ENCODE data around the gene ANKRD10. TPM values are rescaled to one million over a fixed set of nuclear protein-coding genes. Genes with fewer than 3 reads are reported as not detected.

ANKRD10 gene
- polyA plus RNA-seq, 4 donors: 213 to 276 (median 225) TPM

DNA sequence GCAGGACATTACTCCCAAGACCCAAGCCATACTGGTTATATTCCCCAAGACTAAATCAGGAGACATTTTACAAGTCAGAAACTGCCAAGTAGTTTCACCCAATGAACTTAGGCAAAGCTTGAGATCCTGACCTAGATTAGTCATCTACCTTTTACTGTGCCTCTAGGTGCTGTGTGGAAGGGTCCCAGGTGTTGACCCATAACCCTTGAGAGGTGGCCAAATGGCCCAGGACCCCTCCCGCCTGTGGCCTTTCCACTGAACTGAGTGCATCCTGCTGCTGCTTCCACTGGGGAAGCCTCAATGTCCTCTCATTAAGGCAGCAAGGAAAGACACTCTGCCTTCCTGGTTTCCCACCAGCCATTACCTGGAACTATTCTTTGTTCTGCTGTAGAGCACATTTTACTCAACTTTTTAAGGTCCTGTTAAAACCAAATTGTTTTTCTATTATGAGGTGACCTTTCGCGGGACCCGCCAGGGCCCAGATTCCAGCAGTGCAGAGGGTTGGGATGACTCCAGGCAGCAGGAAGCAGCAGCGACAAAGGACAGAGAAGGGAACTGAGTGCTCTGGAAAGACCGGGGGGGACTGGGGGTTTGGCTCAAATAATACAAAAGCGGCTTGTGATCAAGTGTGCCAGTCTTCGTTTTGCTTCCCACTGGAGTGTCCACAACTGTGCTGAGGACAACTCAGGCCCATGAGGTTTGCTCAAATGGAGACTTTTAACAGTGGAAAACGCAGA, 27.1 kb downstream of the ANKRD10 start:
- DNase-seq (ENCODE audit: low read depth in 4 of 4, low spot score in 3 of 4): no peak

DNA sequence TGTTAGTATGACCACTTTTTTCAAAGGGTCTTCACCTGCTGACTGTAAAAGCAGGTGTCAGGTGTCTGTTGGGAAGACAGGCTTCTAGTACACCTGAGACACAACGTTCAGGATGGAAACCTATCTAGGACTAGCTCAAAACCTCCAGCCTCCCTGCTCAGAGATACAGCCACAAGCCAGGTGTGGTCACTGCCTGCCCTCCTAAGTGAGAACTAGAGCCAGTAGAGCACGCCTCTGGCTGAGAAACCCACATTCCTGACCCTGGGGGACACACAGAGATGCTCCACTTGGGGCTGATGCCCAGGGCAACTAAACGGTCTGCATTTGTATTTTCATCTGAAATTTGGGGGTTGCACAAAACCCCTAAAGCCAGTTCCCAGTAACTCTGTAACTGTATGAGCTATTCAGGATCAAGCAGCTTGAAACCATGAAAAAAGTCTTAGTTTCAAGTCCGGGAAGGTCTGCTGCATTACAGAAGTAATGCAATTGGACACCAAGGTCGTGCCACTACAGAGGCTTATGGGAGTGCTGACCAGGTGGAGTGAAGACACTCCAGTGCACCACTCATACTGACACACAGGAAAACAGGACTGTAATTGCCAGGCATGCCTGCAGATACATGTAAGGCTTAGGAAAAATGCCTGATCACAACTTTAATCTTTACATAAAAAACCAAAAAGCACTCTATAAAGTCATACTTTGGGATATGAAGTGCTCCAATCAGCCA, 27.8 kb downstream of the ANKRD10 start:
- no peak for DNase-seq (ENCODE audit: low read depth in 4 of 4, low spot score in 3 of 4)

DNA sequence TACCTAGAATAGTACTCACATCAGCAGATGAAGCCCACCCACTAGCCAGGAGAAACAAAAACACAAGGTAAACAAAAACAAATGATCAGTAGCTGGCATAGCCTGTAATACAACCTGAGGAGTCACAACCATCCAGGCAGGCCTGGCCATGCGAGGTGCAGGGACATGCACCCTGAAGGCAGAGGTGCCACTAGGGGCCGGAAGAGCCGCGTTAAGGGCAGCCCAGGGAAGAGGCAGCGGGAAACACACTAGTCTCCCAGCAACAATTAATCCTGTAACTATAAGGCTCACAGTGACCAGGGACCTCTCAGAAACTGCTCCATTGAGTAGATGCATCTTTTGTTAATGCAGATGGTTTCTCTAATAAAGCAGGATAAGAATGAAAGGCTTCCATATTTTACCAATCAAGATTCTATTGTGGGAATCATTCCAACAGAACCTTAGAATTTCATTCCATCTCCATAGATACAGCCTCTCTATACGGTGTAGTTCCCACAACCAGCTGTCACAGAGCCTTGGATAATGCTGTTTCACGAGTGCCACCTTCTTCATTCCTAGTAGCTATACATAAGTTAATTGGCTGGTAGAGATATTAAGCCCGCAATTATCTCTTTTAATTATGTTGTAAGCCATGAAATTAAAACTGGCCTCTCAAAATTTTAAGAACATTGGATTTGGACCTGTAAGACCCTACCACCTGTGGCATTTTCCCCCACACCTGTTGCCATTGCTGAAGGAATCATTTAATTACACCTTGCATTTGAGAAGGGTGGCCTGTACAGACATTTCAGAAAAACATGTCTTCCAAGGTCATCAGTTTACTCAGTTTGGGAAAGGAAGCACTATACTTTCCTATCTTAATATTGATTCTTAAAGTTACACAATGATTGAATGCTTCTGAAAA, 28.7 kb downstream of the ANKRD10 start:
- no peak for DNase-seq (ENCODE audit: low read depth in 4 of 4, low spot score in 3 of 4)

DNA sequence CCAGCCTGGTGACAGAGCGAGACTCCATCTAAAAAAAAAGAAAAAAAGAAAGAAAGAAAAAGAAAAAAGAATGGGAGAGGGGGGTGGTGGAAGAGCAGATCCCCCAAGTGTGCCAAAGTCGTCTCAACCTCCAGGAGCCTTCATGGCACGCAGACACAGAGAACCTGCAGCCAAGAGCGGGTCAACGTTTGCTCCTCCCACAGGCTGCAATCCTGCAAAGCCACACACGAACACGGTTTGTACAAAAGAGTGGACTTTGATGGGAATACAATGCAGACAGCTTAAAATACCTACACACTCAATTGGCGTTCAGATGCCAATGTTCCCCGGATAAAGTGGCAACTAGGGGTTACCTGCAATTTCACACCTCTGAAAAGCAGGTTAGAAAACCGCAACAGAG, 29.4 kb downstream of the ANKRD10 start:
- no peak for DNase-seq (ENCODE audit: low read depth in 4 of 4, low spot score in 3 of 4)

DNA sequence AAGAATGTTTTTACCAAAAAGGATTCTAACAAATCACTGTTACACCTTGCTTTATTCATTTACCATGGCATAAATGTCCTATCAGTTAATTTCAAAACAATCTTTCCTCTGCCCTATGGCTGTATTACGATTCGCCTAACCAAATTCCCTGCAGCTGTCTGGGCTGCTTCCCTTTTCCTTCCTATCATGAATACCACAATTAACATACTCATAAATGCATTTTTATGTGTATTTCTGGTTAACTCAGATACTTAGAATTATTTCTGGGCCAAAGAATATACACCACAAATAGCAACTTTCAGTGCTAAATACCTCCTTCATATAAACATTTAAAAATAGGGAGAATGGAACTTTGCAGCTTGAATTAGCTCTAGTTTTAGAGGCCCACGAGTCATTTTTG, 30.4 kb downstream of the ANKRD10 start:
- DNase-seq (ENCODE audit: low read depth in 4 of 4, low spot score in 3 of 4): no peak

DNA sequence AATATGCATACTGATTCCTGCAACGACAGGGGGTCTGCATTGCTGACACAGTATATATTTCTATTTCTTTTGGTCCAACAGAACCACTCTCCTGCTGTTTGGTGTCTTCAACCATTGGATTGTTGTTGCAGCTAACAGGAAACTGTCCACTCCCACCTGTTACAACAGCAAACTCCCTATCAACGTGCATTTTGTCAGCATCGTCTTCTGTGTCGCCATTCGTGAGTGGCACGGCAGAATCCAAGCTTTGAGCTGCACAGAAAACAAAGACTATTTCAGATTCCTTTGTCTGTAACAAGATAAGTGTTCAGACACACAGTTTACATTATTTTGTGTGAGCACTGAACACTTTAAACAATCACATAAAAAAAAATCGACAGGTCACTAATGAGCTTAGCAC, 31.3 kb downstream of the ANKRD10 start:
- DNase-seq (ENCODE audit: low read depth in 4 of 4, low spot score in 3 of 4): no peak

DNA sequence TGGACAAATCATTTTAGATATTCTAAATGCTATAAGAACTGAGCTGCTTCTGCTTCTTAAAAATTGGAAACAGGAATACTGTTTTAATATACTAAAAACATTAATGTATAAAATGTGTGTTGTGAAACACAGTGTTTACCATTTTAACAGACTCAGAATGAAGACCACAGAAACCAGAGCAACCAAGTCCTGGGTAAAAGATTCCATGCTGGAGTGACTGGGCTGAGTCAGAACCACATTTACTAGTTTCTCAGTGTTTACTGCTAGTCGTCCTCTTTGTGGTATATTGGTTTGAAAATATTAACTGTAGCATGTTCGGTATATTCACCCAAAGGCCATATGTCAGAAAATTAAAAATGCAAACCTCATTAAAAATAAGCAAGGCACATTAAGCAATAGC, 31.9 kb downstream of the ANKRD10 start:
- no peak for DNase-seq (ENCODE audit: low read depth in 4 of 4, low spot score in 3 of 4)

DNA sequence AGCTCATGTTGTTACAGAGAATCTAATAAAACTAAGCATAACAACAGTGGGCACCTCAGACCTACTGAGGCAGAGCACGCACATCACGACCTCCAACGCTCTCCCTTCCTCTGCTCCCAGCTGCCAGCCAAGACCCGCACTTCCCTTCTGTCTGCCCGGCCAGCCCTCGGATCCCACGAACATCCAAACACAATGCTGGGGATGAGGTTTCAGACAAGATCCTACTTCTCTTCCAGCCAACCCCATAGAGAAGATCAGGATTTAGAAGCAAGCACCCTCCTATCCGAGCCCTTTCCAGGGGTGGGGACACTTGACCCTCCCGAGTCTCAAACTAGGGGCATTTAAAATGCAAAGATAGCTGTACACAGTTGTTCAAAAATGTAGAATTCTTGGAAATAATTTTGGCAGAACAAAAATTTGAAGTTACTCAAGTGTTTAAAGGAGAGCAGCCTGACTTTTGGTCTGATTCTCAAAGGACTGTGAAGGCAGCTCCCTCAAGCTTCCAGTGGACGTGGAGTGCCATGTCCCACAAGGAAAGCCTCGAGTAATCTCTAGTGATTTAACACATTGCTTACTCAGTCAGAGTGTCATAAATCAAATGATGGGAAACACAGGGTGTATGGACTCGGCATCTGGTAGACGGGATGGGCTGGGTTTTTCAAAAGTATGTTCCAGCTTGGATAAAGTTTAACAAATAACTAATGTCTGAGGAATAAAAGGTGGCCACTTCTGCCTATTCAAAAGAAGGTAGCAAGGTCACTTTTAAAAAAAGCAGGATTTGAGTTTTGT, 32.8 kb downstream of the ANKRD10 start:
- DNase-seq (ENCODE audit: low read depth in 4 of 4, low spot score in 3 of 4): no peak

DNA sequence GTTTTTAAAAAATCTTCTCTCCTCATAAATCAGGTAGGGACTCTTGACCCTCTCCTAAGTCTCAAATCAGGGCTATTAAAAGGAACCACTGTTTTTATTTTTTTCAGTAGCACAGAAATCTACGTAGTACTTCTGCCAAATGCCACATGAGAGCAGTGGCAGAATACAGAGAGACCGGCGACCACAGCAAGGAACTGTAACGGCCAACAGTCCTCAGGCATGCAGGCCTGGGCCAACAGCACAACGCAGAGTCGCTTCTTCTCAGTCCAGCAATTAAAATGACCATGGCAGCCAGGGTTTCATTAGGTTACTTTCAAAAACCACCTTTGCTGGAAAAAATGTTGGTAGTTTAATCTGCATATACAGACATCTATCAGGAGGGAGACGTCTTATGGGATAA, 34.2 kb downstream of the ANKRD10 start:
- DNase-seq (ENCODE audit: low read depth in 4 of 4, low spot score in 3 of 4): no peak

DNA sequence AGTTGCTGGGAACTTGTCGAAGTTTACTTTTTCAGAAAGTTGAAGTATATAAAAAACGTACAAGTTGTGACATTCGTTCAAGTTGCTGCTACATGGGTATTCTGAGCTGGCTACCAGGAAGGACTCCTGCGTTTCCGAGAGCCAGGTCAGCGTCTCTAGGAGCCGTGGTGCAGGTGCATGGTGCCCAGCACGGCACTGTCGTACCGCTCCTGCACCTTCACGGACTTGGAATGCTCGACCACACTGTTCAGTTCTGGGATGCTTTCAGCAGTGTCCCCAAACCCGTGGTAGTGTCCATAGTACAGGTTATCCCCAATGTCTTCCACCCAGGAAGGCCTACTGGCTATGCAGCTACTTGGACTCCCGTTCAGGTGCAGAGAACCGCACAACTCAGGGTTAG, 35.4 kb downstream of the ANKRD10 start:
- DNase-seq (ENCODE audit: low read depth in 4 of 4, low spot score in 3 of 4): no peak

DNA sequence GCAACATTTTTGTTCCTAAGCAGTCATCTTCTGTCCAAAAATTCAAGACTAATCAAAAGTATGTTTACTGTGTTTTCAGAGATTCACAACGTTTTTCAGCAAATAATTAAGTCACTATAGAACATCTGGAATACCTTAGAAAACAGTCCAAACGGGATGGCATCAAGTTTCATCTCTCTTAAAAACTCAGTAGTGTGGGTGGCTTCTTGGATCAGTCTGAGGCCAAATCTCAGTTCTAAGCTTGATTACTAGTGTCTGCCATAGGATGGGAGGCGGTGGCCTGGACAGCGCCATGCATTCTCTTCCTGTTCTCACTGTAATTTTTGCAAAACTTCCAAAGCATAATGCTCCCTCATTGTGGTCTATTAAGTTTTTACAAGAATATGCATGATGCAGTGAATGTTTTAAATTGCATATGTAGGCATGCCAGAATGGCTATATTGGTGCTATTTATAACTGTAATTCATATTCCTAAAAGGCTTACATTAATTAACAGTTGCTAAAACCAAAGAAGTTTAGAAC, 37.1 kb downstream of the ANKRD10 start:
- DNase-seq (ENCODE audit: low read depth in 4 of 4, low spot score in 3 of 4): no peak

DNA sequence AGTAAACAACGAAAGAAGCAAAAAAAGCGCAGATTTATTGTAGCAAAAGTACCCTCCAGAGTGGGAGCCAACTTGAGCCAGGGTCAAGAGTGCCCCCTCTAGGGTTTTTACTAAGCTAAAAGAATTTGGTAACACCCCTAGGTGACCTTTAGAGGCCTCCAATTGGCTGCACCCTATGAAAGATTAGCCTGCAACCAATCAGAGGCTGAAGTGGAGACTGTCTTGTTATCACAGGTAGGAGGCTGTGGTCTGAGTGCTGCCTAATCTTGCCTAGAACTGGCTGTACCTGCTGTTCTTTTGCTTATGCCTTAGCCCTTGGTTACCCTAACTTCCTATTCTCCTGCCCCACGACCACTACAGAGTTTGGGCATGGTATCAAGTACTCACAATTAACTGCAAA, 38.3 kb downstream of the ANKRD10 start:
- DNase-seq (ENCODE audit: low read depth in 4 of 4, low spot score in 3 of 4): no peak

DNA sequence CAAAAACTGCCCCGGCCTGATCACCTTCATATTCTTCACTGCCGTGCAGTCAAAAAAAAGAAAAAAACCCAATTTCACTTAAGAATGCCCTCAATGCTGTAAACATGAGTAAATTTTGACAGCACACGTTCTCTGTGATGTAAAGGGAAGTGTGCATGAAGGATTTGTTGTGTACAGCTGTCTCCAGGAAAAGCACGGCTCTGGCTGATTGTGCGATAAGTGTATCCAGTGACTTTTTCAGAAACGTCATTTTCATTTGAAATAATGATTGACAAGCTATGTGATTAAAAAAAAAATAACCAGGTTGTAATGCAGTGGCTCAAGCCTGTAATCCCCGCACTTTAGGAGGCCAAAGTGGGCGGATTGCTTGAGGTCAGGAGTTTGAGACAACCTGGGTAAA, 39.6 kb downstream of the ANKRD10 start:
- DNase-seq (ENCODE audit: low read depth in 4 of 4, low spot score in 3 of 4): no peak

DNA sequence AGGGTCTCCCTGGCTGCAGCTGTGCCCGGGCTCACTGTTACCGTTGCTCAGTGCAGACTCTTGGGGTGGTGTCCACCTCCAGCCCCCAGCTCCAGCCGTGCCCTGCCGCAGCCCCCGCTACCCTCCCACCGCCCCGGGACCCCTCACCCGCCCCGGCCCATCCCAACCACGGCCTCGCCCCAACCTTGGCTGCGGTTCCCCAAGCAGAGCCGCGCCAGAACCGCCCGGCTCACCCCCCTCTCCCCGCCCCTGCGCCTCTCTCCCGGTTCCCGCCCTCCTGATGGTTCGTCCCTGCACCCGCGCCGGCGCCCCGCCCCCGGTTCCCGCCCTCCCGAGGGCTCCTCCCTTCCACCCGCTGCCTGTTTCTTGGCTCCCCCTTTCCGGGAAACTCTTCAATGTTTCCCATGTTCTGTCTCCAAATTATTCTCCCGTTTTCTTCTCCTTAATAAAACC, 40.3 kb downstream of the ANKRD10 start:
- peak in 3 of 4 donors; percentile 55 to 58 (median 57) for DNase-seq (ENCODE audit: low read depth in 4 of 4, low spot score in 3 of 4)

DNA sequence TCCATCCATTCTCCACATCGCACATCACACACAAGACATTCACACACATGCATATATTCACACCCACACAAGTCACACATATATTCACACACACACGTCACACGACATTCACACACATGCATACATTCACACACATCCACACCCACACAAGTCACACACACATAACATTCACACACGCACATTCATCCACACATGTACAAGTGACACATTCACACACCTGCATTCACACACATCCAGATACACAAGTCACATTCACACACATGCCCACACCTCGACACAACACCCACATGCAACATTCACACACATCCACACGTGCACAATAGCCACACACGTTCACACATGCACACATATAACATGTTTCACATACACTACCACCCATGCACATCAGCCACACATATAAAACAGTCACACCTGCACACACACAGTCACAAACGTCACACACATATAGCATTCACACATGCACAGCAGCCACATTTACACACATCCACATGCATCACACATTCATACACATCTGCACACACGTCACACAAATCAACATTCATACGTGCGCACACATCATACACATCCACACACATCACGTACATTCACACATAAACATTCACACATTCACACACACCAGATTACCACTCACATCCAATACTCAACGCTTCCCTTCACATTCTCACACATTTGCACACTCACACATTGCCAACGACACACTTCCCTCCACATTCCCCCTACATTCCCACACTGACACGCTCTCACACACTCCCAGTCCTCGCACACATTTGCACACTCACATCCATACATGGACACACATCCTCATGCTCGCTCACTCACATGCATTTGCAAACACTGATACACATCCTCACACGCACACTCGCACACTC, 41.0 kb downstream of the ANKRD10 start:
- DNase-seq (ENCODE audit: low read depth in 4 of 4, low spot score in 3 of 4): no peak

DNA sequence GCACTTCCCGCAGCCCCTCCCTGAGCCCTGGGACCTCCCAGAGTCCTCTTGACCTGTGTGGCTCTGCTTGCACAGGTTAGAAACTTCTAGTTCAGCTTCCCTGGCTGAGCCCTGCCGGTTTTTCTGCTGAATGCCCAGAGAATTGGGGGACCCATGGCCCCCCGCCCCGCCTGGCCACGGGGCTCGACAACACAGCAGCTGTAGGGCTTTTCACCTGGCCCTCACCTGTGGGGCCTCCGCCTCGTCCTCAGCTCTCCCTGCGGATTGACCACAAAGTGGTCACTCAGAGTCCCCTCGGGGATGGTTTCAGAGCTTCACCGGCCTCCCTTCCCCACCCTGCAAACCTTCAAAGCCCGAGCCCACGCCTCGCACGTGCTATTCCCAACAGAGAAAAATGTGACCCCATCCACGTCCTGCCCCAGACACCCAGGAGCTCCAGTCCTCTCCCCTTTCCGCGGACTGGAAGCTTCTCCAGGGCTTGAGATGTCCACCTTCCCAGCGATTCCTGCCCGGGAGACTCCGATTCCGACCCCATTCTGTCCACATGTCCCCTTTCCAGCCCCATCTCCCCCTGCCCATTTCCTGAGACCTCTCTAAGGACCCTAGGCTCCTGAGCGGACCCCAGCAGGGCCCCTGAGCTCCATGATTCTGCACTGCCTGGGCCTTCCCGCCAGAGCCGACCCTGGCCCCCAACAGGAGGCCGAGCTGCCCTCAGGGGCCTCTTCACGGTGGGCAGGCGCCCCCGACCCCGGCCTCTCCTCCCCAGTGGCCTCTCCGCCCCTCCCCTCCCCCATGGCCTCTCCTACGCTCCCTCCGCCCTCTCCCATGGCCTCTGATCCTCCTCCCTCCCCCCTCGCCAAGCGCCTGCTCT, 41.9 kb downstream of the ANKRD10 start:
- DNase-seq (ENCODE audit: low read depth in 4 of 4, low spot score in 3 of 4): no peak

DNA sequence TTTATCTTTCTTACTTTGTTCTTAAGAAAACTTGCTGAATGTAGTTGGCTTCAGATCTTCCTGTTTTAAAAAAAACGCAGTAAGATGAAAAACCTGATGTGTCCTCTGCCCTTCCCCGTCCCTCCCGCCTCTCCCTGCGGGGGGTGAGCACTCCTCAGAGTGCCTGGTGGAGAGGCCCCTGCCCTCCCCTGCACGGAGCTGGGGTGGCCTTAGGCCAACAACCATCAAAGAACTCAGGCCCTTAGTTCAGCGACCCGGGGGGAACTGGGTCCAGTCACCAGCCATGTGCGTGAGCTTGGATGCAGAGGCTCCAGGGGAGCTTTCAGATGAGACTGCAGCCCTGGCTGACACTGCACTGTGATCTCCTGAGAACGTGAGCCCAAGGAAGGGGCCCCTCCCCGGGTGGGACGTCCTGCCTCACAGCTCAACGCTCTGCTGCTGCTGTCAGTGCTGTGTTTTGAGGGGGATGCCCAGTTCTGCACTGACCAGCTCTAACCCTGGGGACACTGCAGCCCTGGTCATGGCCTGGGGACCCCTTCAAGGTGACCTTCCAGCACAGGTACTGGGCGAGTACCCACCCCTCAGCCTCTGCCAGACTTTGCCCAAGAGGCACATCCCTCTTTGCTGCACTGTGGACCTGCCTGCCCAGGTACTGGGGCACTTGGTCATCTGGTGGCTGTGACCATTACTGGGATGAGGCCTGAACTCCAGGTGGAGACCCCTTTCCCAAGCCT, 42.7 kb downstream of the ANKRD10 start:
- no peak for DNase-seq (ENCODE audit: low read depth in 4 of 4, low spot score in 3 of 4)
